ENCODE results near the gene TMC6. TPM values are rescaled to one million over a fixed set of nuclear protein-coding genes. Genes with fewer than 3 reads are reported as not detected.
"Not testable (repeated sequence)": the region's sequence is repeated elsewhere in the genome, so short reads cannot be mapped to it uniquely, and the experiment has no call there.

Gene TMC6
- total and polyA plus RNA-seq, 2 donors, result 19.5 to 23.4 TPM

- 64% methylated on average over 41 of the region's 41 CpGs for WGBS
- DNase-seq (ENCODE audit: extremely low spot score), result no peak
- Histone ChIP-seq H3K4me3 (ENCODE audit: low read depth, low read length) (no peak overlapping the region), H3K27ac (ENCODE audit: low read depth) (no peak overlapping the region), H3K4me1 (ENCODE audit: insufficient read depth) (no peaks in the 10 kb centered on the region), H3K36me3 (ENCODE audit: insufficient read depth) (no peaks in the 10 kb centered on the region)
These were observed 11.3 kb downstream of the TMC6 start for GRCh38 chr17:78117027-78117981.

DNA sequence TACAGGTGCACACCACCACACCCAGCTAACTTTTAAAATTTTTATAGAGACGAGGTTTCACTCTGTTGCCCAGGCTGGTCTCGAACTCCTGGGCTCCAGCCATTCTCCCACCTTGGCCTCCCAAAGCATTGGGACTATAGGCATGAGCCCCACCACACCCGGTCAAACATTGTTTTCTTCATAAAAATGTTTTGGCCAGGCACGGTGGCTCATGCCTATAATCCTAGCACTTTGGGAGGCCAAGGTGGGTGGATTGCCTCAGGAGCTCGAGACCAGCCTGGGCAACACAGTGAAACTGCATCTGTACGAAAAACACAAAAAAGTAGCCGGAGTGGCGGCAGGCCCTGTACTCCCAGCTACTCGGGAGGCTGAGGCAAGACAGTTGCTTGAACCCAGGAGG is 12.1 kb downstream of the TMC6 start:
- no peaks in the 10 kb centered on the region for H3K4me1 ChIP-seq (ENCODE audit: insufficient read depth)
- 96% methylated on average over 9 of the region's 9 CpGs for WGBS
- H3K27ac ChIP-seq (ENCODE audit: low read depth), result no peak overlapping the region
- H3K36me3 ChIP-seq (ENCODE audit: insufficient read depth), result no peaks in the 10 kb centered on the region
- no peak for DNase-seq (ENCODE audit: extremely low spot score)
- H3K4me3 ChIP-seq (ENCODE audit: low read depth, low read length), result no peak overlapping the region

DNA sequence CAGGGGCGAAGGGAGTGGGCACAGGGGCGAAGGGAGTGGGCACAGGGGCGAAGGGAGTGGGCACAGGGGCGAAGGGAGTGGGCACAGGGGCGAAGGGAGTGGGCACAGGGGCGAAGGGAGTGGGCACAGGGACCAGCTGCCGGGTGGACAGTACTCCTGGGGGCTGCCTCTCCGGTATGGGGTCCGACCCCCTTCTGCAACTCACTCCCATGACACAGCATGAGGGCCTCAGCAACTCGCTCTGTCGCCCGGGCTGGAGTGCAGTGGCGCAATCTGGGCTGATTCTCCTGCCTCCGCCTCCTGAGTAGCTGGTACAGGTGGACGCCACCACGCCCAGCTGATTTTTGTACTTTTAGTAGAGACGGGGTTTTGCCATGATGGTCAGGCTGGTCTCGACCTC is 12.8 kb downstream of the TMC6 start:
- DNase-seq (ENCODE audit: extremely low spot score); H3K27ac ChIP-seq (ENCODE audit: low read depth); H3K4me1 ChIP-seq (ENCODE audit: insufficient read depth); H3K4me3 ChIP-seq (ENCODE audit: low read depth, low read length); H3K36me3 ChIP-seq (ENCODE audit: insufficient read depth): not testable (repeated sequence)
- 93% methylated on average over 15 of the region's 18 CpGs for WGBS

- Histone ChIP-seq H3K4me3 (ENCODE audit: low read depth, low read length) (no peak overlapping the region), H3K36me3 (ENCODE audit: insufficient read depth) (no peaks in the 10 kb centered on the region), H3K27ac (ENCODE audit: low read depth) (no peak overlapping the region), H3K4me1 (ENCODE audit: insufficient read depth) (no peaks in the 10 kb centered on the region)
- DNase-seq (ENCODE audit: extremely low spot score), result no peak
- 84% methylated on average over 27 of the region's 28 CpGs for WGBS
These were observed 13.5 kb downstream of the TMC6 start for GRCh38 chr17:78114831-78115723.

DNA sequence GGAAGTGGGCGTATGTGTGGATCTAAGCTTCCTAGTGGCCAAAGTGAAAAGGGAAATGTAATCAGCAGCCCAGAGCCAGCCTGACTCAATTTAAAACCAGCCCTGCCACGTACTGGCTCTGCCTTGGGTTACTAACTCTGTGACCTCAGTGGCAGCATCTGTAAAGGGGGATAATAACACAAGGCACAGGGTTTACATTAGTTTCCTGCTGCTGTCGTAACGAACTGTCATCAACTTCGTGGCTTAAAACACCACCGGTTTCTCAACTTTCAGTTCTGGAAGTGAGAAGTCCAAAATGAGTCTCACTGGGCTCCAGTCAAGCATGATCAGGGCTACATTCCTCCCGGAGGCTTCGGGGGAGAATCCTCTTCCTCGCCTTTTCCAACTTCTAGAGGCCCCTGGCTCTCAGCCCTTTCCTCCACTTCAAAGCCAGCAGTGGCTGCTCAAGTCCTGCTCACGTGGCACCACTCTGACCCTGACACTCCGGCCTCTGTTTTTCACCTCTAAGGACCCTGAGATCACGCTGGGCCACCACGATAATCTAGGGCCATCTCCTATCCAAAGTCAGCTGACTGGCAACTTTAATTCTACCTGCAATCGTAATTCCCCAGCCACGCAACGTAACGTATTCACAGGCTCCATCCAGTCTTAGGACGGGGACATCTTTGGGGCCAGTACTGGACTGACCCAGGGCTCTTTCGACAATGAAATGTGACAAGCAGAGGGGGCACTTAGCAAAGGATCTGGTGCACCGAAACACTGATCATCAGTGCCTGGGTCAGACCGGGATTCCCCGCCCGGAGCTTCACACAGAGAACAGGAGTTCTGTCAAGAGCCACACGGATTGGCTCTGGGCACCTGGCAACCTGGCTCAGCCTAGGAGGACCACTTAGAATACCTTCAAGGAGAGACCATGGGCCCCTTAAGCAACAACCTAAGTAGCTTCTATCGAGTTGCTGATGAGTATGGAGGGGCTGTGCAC is 14.5 kb downstream of the TMC6 start:
- no peak for DNase-seq (ENCODE audit: extremely low spot score)
- H3K4me3 ChIP-seq (ENCODE audit: low read depth, low read length), result no peak overlapping the region
- H3K27ac ChIP-seq (ENCODE audit: low read depth), result no peak overlapping the region
- WGBS, result 90% methylated on average over 25 of the region's 25 CpGs
- no peaks in the 10 kb centered on the region for H3K36me3 ChIP-seq (ENCODE audit: insufficient read depth)
- H3K4me1 ChIP-seq (ENCODE audit: insufficient read depth), result no peaks in the 10 kb centered on the region

DNA sequence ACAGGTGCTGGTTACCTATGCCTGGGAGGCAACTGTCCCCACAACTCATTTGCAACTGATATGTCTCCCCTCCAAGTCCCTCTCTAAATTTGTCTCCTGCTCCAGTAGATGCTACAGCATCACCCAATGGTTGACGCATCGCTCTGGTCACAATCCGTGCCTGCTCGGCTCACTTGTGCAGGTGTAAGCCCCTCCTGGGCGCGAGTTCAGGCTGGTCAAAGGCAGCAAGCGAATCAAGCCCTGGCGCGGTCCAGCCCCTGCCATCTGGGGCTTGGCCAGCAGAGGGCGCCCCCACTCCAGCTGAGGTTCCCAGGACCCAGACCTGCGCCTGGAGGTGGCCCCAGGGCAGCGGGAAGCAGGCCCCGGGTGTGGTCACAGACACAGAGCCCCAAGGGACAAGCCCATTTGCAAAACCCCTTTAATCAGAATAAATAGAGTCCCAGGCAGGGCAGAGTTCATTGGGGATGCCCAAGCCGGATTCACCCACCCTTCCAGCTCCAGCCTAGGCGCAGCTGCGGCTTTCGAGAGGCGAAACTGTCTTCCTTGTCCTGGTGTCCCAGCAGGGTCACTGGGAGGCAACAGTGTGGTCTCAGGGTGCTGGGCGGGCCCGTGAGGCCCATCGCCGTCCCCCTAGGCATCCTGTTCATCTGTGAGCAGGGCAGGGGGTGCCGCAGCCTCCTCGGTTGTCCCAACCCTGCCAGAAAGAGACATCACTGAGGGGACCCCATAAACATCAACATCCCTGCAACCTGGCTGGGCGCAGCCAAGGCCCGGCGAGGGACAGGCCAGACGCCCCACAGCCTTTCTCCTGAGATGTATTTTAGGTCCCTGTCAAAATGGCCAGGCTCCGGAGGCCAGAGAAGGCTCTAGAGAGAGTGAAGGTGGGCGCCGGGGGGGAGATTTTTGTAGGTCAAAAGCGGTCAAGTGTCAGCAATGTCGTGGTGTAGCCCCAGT is 15.8 kb downstream of the TMC6 start:
- no peaks in the 10 kb centered on the region for H3K36me3 ChIP-seq (ENCODE audit: insufficient read depth)
- WGBS, result 55% methylated on average over 33 of the region's 33 CpGs
- no peak overlapping the region for H3K27ac ChIP-seq (ENCODE audit: low read depth)
- H3K4me3 ChIP-seq (ENCODE audit: low read depth, low read length), result no peak overlapping the region
- no peak for DNase-seq (ENCODE audit: extremely low spot score)
- peaks cover 1% of the 10 kb centered on the region for H3K4me1 ChIP-seq (ENCODE audit: insufficient read depth)

GRCh38 chr17:78111727-78112517 is 16.6 kb downstream of the TMC6 start:
- Histone ChIP-seq H3K4me3 (ENCODE audit: low read depth, low read length) (no peak overlapping the region), H3K36me3 (ENCODE audit: insufficient read depth) (no peaks in the 10 kb centered on the region), H3K4me1 (ENCODE audit: insufficient read depth) (peaks cover 2% of the 10 kb centered on the region), H3K27ac (ENCODE audit: low read depth) (no peak overlapping the region)
- DNase-seq (ENCODE audit: extremely low spot score), result no peak
- 88% methylated on average over 28 of the region's 28 CpGs for WGBS

GRCh38 chr17:78111016-78111726 is 17.4 kb downstream of the TMC6 start:
- 86% methylated on average over 19 of the region's 19 CpGs for WGBS

GRCh38 chr17:78110363-78111015 is 18.1 kb downstream of the TMC6 start:
- WGBS, result 85% methylated on average over 22 of the region's 22 CpGs
- Histone ChIP-seq H3K4me3 (ENCODE audit: low read depth, low read length) (no peak overlapping the region), H3K36me3 (ENCODE audit: insufficient read depth) (no peaks in the 10 kb centered on the region), H3K4me1 (ENCODE audit: insufficient read depth) (peaks cover 2% of the 10 kb centered on the region), H3K27ac (ENCODE audit: low read depth) (no peak overlapping the region)
- DNase-seq (ENCODE audit: extremely low spot score), result no peak

More at GRCh38 chr17:78111016-78111726, 17.4 kb downstream of the TMC6 start:
- Histone ChIP-seq H3K27ac (ENCODE audit: low read depth) (no peak overlapping the region), H3K4me3 (ENCODE audit: low read depth, low read length) (no peak overlapping the region), H3K4me1 (ENCODE audit: insufficient read depth) (peaks cover 2% of the 10 kb centered on the region), H3K36me3 (ENCODE audit: insufficient read depth) (no peaks in the 10 kb centered on the region)
- no peak for DNase-seq (ENCODE audit: extremely low spot score)

DNA sequence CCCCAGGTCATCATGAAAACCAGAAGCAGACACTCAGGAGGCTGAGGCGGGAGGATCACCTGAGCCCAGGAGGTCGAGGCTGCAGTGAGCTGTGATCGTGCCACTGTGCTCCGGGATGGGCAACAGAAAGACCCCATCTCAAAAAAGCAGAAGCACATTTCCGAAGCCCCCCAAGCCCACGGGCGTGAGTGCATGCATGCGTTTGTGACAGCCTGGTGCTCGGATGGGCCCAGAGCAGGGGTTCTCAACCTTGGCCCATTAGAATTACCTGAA is 19.1 kb downstream of the TMC6 start:
- H3K4me1 ChIP-seq (ENCODE audit: insufficient read depth), result peaks cover 2% of the 10 kb centered on the region

More for the DNA sequence above, 19.1 kb downstream of the TMC6 start:
- no peak for DNase-seq (ENCODE audit: extremely low spot score)
- no peak overlapping the region for H3K4me3 ChIP-seq (ENCODE audit: low read depth, low read length)
- H3K27ac ChIP-seq (ENCODE audit: low read depth), result no peak overlapping the region
- no peaks in the 10 kb centered on the region for H3K36me3 ChIP-seq (ENCODE audit: insufficient read depth)
- WGBS, result 95% methylated on average over 9 of the region's 9 CpGs
